ENCODE measurements around the gene CYP21A2. TPM values are rescaled to one million over a fixed set of nuclear protein-coding genes. Genes with fewer than 3 reads are reported as not detected.

The CYP21A2 gene
- total RNA-seq, 4 donors from 2014 or later, result 0.16 to 0.41 TPM; not detected in 2

DNA sequence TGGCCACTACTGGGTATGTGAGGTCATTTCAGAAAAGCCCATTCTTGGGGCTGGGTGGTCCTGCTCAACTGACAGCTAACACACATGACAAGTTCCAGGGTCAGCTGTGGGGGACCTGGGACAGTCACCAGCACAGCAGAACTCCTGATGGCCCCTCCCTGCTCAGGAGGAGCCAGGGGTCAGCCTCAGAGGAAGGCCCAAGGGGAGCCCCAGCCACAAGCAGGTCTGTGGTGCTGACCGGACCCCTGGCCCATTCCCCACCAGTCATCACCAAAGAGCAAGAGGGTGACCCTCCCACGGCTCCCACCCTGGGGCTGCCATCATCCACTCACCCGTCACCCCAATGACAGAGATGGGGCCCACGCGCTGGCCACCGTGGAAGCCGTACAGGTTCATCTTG, 18.0 kb downstream of the CYP21A2 start:
- Histone ChIP-seq H3K9me3 (no peaks in the 10 kb centered on the region), H3K4me1 (no peaks in the 10 kb centered on the region), H3K27me3 (no peaks in the 10 kb centered on the region), H3K36me3 (no peaks in the 10 kb centered on the region), H3K27ac (no peak overlapping the region), H3K4me3 (no peak overlapping the region)
- DNase-seq (no peak), ATAC-seq (no peak)
- in situ Hi-C loops (cut with MboI; ENCODE audit: low sequenced_read_pairs in 4 of 4) (loop anchor here in 1 of 4 donors (25.0 kb wide), 1 partner anchor 94 kb away; the partner anchor contains the start of genes DXO, NELFE and SKIC2), intact Hi-C loops (cut with DNase I; ENCODE audit: low total_unique reads) (no loop called here)
- TF ChIP-seq POLR2A (IDR thresholded peaks at IDR 0.05), result no peak
- TF ChIP-seq, protein P1, sequence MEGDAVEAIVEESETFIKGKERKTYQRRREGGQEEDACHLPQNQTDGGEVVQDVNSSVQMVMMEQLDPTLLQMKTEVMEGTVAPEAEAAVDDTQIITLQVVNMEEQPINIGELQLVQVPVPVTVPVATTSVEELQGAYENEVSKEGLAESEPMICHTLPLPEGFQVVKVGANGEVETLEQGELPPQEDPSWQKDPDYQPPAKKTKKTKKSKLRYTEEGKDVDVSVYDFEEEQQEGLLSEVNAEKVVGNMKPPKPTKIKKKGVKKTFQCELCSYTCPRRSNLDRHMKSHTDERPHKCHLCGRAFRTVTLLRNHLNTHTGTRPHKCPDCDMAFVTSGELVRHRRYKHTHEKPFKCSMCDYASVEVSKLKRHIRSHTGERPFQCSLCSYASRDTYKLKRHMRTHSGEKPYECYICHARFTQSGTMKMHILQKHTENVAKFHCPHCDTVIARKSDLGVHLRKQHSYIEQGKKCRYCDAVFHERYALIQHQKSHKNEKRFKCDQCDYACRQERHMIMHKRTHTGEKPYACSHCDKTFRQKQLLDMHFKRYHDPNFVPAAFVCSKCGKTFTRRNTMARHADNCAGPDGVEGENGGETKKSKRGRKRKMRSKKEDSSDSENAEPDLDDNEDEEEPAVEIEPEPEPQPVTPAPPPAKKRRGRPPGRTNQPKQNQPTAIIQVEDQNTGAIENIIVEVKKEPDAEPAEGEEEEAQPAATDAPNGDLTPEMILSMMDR (IDR thresholded peaks at IDR 0.05 in 4 of 5, conservative IDR thresholded peaks at IDR 0.05 in 1 of 5), result no peak

DNA sequence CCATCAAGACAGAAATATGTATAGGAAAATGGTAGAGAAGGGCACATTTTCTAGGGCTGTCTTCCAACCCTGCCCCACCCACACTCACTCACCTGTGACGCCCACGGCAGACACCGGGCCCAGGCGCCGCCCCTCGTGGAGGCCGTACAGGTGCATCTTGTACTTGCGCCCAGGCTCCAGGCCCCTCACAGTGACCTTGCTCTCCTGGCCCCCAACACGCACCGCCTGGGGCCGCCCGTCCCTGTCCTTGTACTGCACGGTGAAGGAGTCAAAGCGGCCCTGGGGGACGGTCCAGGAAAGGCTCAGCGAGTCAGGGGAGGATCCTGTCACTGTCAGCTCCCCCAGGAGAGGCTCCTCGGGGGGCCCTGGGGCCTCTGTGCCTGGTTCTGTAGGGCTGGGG, 19.8 kb downstream of the CYP21A2 start:
- in situ Hi-C loops (cut with MboI; ENCODE audit: low sequenced_read_pairs in 4 of 4), result loop anchor here in 1 of 4 donors (25.0 kb wide), 1 partner anchor 96 kb away; the partner anchor contains the start of genes DXO, NELFE and SKIC2
- H3K36me3 ChIP-seq, result no peaks in the 10 kb centered on the region

DNA sequence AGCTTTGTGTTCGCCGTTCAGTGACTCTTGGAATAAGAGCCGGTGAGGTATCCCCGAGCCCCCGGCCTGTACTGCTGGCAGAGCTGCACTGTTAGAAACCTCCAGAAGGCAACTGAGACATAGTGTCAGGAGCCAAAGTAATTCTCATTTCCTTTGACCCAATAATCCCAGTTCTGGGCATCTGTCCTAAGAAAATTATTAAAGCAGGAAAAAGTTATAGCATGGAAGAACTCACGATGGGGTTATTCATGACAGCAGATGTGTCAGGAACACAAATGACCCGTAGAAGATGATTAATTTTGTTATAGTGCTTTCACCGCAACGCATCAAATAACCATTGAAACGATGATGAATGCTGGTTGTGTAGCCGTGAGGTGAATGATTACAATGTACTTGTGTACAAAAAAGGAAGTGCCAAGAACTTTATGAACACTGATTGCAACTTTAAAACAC, 20.3 kb downstream of the CYP21A2 start:
- DNase-seq, result no peak
- Histone ChIP-seq H3K9me3 (no peaks in the 10 kb centered on the region), H3K4me3 (no peak overlapping the region), H3K36me3 (no peaks in the 10 kb centered on the region), H3K4me1 (no peaks in the 10 kb centered on the region), H3K27ac (no peak overlapping the region), H3K27me3 (no peaks in the 10 kb centered on the region)
- TF ChIP-seq, protein P1 (IDR thresholded peaks at IDR 0.05 in 4 of 5, conservative IDR thresholded peaks at IDR 0.05 in 1 of 5), result no peak
- TF ChIP-seq POLR2A (IDR thresholded peaks at IDR 0.05), result no peak
- intact Hi-C loops (cut with DNase I; ENCODE audit: low total_unique reads) (no loop called here), in situ Hi-C loops (cut with MboI; ENCODE audit: low sequenced_read_pairs in 4 of 4) (loop anchor here in 1 of 4 donors (25.0 kb wide), 1 partner anchor 96 kb away; the partner anchor contains the start of genes DXO, NELFE and SKIC2)
- no peak for ATAC-seq

More for the DNA sequence above, 19.8 kb downstream of the CYP21A2 start:
- DNase-seq (no peak), ATAC-seq (no peak)
- Histone ChIP-seq H3K27me3 (no peaks in the 10 kb centered on the region), H3K4me3 (no peak overlapping the region), H3K9me3 (no peaks in the 10 kb centered on the region), H3K27ac (no peak overlapping the region), H3K4me1 (no peaks in the 10 kb centered on the region)
- no peak for TF ChIP-seq POLR2A (IDR thresholded peaks at IDR 0.05)
- TF ChIP-seq, protein P1 (IDR thresholded peaks at IDR 0.05 in 4 of 5, conservative IDR thresholded peaks at IDR 0.05 in 1 of 5), result no peak
- intact Hi-C loops (cut with DNase I; ENCODE audit: low total_unique reads), result no loop called here

DNA sequence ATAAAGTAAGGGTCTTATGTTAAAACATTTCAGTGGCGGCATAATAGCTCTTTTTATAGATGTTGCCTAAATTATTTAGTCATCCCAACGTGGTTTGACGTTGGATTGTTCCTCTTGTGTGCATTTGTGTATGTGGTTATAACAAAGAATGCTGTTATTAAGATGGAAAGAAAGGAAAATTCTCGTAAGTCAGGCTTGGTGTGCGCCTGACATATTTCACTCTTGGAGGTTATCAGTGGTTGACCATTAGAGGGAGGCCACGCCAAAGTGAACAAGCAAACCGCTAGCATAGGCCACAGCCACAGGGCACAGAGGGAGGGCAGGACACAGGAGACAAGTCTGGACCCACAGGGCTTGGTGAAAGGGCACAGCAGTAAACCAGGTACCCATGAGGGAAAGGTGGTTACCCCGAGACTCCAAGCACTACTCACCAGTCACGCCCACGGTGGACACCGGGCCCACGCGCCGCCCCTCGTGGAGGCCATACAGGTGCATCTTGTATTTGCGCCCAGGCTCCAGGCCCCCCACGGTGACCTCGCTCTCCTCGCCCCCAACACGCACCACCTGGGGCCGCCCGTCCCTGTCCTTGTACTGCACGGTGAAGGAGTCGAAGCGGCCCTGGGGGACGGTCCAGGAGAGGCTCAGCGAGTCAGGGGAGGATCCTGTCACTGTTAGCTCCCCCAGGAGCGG, 22.9 kb downstream of the CYP21A2 start:
- H3K4me1 ChIP-seq, result no peaks in the 10 kb centered on the region
- no peak overlapping the region for H3K4me3 ChIP-seq
- DNase-seq (no peak), ATAC-seq (no peak)
- H3K36me3 ChIP-seq, result no peaks in the 10 kb centered on the region
- H3K27me3 ChIP-seq, result no peaks in the 10 kb centered on the region
- H3K27ac ChIP-seq, result no peak overlapping the region
- TF ChIP-seq, protein P1 (IDR thresholded peaks at IDR 0.05 in 4 of 5, conservative IDR thresholded peaks at IDR 0.05 in 1 of 5), result no peak
- no peak for TF ChIP-seq POLR2A (IDR thresholded peaks at IDR 0.05)
- no peaks in the 10 kb centered on the region for H3K9me3 ChIP-seq
- intact Hi-C loops (cut with DNase I; ENCODE audit: low total_unique reads) (no loop called here), in situ Hi-C loops (cut with MboI; ENCODE audit: low sequenced_read_pairs in 4 of 4) (loop anchor here in 1 of 4 donors (25.0 kb wide), 1 partner anchor 99 kb away; the partner anchor contains the start of genes DXO, NELFE and SKIC2)
